Cardiac muscle cell (in vitro differentiated cells and primary cell): Measurements from ENCODE around the gene SPTB. TPM values are rescaled to one million over a fixed set of nuclear protein-coding genes. Genes with fewer than 3 reads are reported as not detected.

Experiments
- DNase-seq, 2 donors: peaks; one replicate each; pipeline versions ENCODE4 v3.0.0 to v3.0.0-alpha.2; 2010 to 2017; ENCODE audit warnings: low read depth in 1 of 2, low spot score in 1 of 2
- H3K27ac ChIP-seq: fragments of 200-600 bp; sonication (generic); 2 replicates; pipeline ENCODE4 v1.5.1; 2016
- H3K27me3 ChIP-seq: fragments of 200-600 bp; sonication (generic); 2 replicates; pipeline ENCODE4 v1.6.0; 2016; ENCODE audit warnings: control low read depth
- H3K36me3 ChIP-seq: fragments of 200-600 bp; sonication (generic); 2 replicates; pipeline ENCODE4 v1.5.1; 2016; ENCODE audit warnings: control low read depth
- H3K4me1 ChIP-seq: fragments of 200-600 bp; sonication (generic); 2 replicates; pipeline ENCODE4 v1.8.1; 2017; ENCODE audit warnings: low read depth, mild to moderate bottlenecking, mixed run types
- H3K4me3 ChIP-seq: fragments of 200-600 bp; sonication (generic); 2 replicates; pipeline ENCODE4 v1.5.1; 2016; ENCODE audit warnings: mild to moderate bottlenecking
- H3K9me3 ChIP-seq: fragments of 200-600 bp; sonication (generic); 2 replicates; pipeline ENCODE4 v1.5.1; 2017; ENCODE audit warnings: low read depth, mild to moderate bottlenecking, control low read depth
- CTCF ChIP-seq: IDR thresholded peaks from 2 replicates; pipeline ENCODE4 v1.5.1; 2012; ENCODE audit warnings: low read depth, mild to moderate bottlenecking, low read length
- polyA plus RNA-seq: library from polyadenylated mRNA; unstranded; fragments of >200 nt; fragmentation: Nextera tagmentation; extraction: Ambion mirVana; gene quantifications from 2 replicates; pipeline ENCODE4 v1.2.1, GENCODE V29; 2016
- total RNA-seq: library from RNA; depleted of rRNA; stranded (reverse); fragments of >200 nt; gene quantifications from 2 replicates; pipeline ENCODE4 v1.2.3, GENCODE V29; 2016

Gene SPTB
- total and polyA plus RNA-seq, 2 experiments from 2014 or later, result 9.2 to 9.9 TPM

GRCh38 chr14:64817631-64818030 is 62.1 kb downstream of the SPTB start:
- Histone ChIP-seq H3K4me1 (no peaks in the 10 kb centered on the region), H3K4me3 (no peak overlapping the region), H3K27ac (no peak overlapping the region), H3K27me3 (no peaks in the 10 kb centered on the region), H3K9me3 (no peaks in the 10 kb centered on the region), H3K36me3 (no peaks in the 10 kb centered on the region)
- TF ChIP-seq CTCF, result no peak
- no peak for DNase-seq

- H3K36me3 ChIP-seq, result no peaks in the 10 kb centered on the region
- no peaks in the 10 kb centered on the region for H3K4me1 ChIP-seq
- no peaks in the 10 kb centered on the region for H3K27me3 ChIP-seq
- no peak for DNase-seq
- H3K4me3 ChIP-seq, result no peak overlapping the region
- TF ChIP-seq CTCF, result no peak
- no peak overlapping the region for H3K27ac ChIP-seq
- H3K9me3 ChIP-seq, result no peaks in the 10 kb centered on the region
Observed at GRCh38 chr14:64816221-64816783, 63.4 kb downstream of the SPTB start.

GRCh38 chr14:64815257-64815656 is 64.5 kb downstream of the SPTB start:
- Histone ChIP-seq H3K4me1 (no peaks in the 10 kb centered on the region), H3K36me3 (no peaks in the 10 kb centered on the region), H3K27me3 (no peaks in the 10 kb centered on the region), H3K9me3 (no peaks in the 10 kb centered on the region), H3K4me3 (no peak overlapping the region), H3K27ac (no peak overlapping the region)
- no peak for DNase-seq
- no peak for TF ChIP-seq CTCF

GRCh38 chr14:64812412-64812811 is 67.3 kb downstream of the SPTB start:
- no peaks in the 10 kb centered on the region for H3K27me3 ChIP-seq
- no peaks in the 10 kb centered on the region for H3K4me1 ChIP-seq
- no peak overlapping the region for H3K27ac ChIP-seq
- no peaks in the 10 kb centered on the region for H3K9me3 ChIP-seq
- no peak overlapping the region for H3K4me3 ChIP-seq
- no peaks in the 10 kb centered on the region for H3K36me3 ChIP-seq
- no peak for TF ChIP-seq CTCF
- DNase-seq, result peak in 1 of 2 donors; percentile 20

- peak in 1 of 2 donors; percentile 18 for DNase-seq
- Histone ChIP-seq H3K4me1 (no peaks in the 10 kb centered on the region), H3K4me3 (no peak overlapping the region), H3K36me3 (no peaks in the 10 kb centered on the region), H3K9me3 (no peaks in the 10 kb centered on the region), H3K27ac (no peak overlapping the region), H3K27me3 (no peaks in the 10 kb centered on the region)
- no peak for TF ChIP-seq CTCF
Observed at GRCh38 chr14:64811676-64812075, 68.0 kb downstream of the SPTB start.

- no peaks in the 10 kb centered on the region for H3K9me3 ChIP-seq
- H3K4me1 ChIP-seq, result no peaks in the 10 kb centered on the region
- H3K27ac ChIP-seq, result no peak overlapping the region
- H3K36me3 ChIP-seq, result no peaks in the 10 kb centered on the region
- no peaks in the 10 kb centered on the region for H3K27me3 ChIP-seq
- no peak for TF ChIP-seq CTCF
- no peak overlapping the region for H3K4me3 ChIP-seq
- DNase-seq, result no peak
Observed at GRCh38 chr14:64808449-64808848, 71.3 kb downstream of the SPTB start.
